OCI-M1 (cell line): ENCODE results near the gene RCE1.

Source experiments
- DNase-seq: peaks from one replicate; lab custom pipeline; 2025; lab: John Stamatoyannopoulos, UW

Gene RCE1

GRCh38 chr11:66888282-66888681, 45.0 kb downstream of the RCE1 start:
- DNase-seq: no peak

- no peak for DNase-seq
These were observed 46.7 kb downstream of the RCE1 start for GRCh38 chr11:66889960-66890359.

- DNase-seq: peak; percentile 82
These were observed 48.8 kb downstream of the RCE1 start for GRCh38 chr11:66891851-66892660.

GRCh38 chr11:66892911-66893310, 49.7 kb downstream of the RCE1 start:
- no peak for DNase-seq

- no peak for DNase-seq
These were observed 50.9 kb downstream of the RCE1 start for GRCh38 chr11:66894141-66894540.
